Stimulated activated CD4-positive, alpha-beta T cell treated with anti-CD3 and anti-CD28 coated beads, Interleukin-15, amount 100 ng/mL, for 24 hours (primary cell): Measurements from ENCODE around the gene PPIP5K2.
"Not testable (repeated sequence)": the region's sequence is repeated elsewhere in the genome, so short reads cannot be mapped to it uniquely, and the experiment has no call there.

ENCODE experiments used
- DNase-seq: peaks from one replicate; pipeline ENCODE4 v3.0.0-alpha.2; 2020

Gene PPIP5K2

DNA sequence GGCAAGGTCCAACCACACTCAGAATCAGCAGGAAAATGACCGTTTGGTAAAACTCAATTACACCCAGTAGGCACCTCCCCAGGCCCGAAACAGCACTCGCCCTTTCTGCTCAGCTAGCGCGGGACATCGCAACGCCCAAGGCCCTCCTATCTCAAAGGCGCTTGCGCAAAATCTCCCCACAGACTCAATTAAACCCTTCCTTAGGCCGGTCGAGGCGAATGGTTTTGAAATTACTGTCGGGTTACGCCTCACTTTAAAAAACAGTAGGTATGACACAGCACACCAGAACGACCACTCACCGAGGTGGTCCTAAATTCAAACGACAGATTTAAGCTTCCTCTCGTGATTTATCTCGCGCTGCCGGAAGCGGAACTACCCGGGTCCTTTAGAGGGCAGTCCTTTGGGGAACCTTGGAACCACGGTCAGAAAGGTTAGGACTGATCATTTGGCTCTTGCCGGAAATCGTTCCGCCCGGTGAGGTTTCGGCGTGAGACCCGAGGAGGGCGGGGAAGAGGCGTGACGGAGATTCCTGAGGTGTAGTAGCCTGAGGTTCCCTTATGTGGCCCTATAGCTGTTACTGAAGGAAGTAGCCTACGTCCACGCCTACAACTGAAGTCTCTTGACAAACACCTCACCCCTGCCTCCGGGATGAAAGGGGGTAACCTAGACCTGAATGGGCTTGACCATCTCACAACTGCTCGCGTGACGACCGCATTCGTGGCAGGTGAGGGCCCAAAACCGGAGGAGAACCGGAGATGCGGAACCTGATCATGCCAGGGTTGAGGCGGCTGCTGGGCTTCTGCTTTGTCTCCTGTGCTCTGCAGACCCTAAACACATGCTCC lies at the start of gene PPIP5K2, which contains the start of gene GIN1:
Gene PPIP5K2 (plus strand): TSS at position 537 of the 842 bp plus-strand sequence. CDS start 9,289 bp downstream, outside the sequence.
Gene GIN1 (minus strand): TSS at position 374 of the 842 bp plus-strand sequence. CDS start 11,431 bp downstream, outside the sequence.
- DNase-seq = peak; percentile 96

DNA sequence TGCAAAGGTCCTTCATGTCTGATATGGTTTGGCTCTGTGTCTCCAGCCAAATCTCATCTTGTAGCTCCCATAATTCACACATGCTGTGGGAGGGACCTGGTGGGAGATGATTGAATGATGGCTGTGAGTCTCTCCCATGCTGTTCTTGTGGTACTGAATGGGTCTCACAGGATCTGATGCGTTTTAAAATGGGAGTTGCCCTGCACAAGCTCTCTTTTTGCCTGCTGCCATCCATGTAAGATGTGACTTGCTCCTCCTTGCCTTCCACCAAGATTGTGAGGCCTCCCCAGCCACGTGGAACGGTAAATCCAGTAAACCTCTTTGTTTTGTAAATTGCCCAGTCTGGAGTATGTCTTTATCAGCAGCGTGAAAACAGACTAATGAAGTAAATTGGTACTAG lies 46.6 kb upstream of the PPIP5K2 start:
- DNase-seq = not testable (repeated sequence)

DNA sequence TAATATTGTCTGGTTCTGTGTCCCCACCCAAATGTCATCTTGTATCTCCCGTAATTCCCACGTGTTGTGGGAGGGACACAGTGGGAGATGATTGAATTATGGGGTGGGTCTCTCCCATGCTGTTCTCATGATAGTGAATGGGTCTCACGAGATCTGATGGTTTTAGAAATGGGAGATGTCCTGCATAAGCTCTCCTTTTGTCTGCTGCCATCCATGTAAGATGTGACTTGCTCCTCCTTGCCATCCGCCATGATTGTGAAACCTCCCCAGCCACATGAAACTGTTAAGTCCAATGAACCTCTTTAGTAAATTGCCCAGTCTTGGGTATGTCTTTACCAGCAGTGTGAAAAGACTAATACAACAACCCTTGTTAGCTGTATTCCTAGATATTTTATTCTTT lies 44.7 kb upstream of the PPIP5K2 start:
- DNase-seq = no peak

DNA sequence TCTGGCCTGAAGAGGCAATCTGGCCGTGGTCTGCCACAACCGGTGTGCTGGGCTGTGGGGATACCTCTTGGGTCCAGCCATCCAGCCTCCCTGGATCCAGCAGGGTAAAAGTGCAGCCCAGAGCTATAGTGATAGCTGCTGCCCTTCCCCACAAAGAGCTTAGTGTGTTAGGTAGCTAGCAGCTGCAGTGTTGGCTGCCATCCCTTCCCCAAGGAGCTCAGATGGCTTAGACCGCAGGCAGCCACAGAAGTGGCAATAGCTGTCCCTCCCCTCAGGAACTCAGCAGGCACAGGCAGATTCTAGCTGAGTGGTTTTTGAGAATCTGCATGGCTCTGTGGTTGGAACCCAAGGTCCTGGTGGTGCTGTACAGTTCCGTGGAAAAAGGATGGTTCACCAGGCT lies 40.3 kb upstream of the PPIP5K2 start:
- DNase-seq = no peak

DNA sequence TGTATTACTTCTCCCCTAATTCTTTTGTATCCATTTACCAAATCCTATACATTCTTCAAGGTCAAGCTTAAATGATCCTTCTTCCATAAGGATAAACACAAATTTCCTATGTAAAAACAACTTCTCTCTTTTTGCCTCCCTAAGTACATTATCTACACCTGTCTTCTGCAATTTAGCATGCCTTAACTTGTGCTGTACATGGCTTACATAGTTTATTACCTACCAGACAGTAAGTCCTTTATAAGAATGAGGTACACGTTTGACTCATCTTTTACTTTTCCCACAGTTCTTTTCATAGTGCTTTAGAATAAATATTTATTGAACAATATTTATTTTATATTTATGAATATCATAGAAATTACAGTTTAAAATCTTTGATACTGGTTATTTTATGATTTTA lies 33.6 kb upstream of the PPIP5K2 start:
- no peak for DNase-seq

DNA sequence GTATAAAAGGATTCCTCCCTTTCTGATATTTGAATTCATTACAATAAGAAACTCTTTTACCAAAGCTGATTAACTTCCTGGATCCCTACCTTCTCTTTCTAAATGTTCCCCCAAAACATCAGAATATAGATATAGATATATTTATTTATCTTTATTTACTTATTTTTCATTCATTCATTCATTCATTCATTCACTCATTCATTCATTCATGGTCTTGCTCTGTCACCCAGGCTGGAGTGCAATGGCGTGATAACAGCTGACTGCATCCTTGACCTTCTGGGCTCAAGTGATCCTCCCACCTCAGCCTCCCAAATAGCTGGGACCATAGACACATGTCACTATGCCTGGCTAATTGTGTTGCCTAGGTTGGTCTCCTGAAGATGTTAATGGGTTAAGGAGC lies 30.8 kb upstream of the PPIP5K2 start:
- DNase-seq = no peak

DNA sequence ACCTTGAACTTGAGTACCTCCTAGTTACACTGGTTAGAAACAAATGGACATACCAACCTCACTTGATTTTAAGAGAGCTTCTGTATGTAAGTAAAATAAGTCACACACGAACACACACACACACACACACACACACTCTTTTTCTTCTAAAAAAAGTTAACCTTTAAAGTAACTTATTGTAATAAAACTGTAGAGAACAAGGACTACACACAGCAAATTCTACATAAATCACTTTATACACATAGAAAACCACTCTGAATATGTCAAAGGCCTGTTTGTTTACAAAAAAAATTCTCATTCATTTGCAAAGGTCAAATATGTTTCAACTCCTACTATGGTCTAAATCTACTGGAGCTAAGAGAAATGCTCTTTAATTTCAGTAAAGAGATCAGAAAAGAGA lies 29.3 kb upstream of the PPIP5K2 start:
- DNase-seq = no peak

DNA sequence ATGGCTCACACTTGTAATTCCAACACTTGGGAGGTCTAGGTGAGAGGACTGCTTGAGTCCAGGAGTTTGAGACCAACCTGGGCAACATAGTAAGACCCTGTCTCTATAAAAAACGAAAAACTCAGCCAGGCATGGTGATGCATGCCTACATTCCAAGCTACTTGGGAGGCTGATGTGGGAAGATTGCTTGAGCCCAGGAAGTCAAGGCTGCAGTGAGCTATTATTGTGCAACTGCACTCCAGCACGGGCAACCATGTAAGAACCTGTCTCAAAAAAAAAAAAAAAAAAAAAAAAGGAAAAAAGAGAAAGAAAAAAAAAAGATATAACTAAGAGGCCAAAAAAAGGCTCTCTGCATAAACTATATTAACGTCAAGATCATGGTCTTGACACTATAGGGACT lies 27.4 kb upstream of the PPIP5K2 start:
- DNase-seq = no peak

DNA sequence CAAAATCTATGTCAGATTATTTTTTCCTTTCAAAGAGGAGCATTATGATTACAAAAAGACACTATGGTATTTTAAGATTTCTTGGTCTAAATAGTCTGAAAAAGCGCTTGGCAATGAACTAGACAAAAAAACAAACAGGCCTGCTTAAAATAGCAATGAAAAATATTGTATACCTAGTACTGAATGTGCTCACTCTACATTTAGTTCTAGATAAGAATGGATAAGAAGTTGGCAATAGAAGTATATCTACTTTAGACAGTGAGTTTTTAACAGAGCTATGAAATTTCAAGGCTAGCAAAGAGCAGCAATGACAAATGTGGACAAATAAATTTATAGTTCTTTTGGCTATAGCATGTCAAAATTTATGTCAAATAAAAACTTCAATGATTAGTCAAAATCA lies 26.4 kb upstream of the PPIP5K2 start:
- no peak for DNase-seq

DNA sequence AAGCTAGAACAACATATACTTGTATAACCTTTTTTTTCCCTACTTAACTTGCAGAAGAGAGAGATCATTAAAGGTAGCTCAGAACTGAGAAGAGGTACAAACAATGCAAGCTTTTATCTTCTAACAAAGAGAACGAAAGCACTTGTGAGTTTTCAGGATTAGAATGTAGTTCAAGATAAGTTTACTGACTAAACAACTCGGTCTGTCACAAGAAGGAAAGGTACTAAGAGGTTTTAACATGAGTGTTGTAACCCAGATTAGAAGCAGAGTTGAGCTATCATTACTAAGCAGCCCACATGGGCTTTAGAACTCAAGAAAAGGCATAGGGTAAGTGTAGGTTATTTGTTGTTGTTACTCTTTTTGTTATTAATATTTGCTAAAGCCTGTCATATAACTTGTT lies 25.4 kb upstream of the PPIP5K2 start:
- no peak for DNase-seq

DNA sequence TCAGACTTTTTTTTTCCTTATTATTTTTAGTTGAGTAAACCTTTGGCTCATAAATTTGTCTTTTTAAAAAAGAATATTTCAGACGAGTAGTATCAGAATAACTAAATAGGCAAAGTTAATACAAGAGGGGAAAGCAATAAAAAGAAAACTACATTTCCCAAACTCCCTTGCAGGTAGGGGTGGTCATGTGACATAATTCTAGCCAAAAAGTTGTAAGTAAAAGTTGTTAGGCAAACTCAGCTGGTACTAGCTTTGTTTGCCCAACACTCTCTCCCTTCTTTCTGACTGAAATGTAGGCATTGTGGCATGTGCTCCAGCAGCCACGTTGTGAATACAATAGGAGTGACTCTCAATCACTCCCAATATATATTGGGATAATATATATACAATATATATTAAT lies 21.1 kb upstream of the PPIP5K2 start:
- DNase-seq = no peak

DNA sequence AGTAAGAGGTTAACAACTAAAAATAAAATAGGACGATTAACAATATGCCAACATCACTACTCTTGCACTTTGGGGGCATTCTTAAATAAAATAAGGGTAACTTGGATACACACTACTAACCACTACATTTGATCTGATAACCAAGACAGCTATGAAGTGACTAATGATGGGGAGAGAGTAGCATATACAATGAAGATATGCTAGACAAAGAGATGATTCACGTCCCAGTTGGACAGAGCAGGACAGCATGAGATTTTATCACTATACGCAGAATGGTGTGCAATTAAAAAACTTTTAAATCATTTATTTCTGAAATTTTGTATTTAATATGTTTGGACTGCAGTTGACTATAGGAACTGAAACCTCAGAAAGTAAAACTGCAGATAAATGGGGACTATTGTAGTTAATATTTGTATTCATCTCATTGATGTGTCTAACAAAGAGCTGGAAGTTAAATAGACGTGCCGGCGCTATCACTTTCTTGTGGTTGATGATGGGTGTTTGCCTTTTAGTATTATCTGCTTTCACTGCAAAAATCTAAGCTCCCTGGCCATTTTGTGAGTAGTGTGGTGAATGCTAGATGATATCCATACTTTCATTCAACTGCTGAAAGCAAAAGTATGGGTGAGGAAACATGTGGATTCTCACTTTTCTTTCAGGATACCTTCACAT lies 18.9 kb upstream of the PPIP5K2 start:
- no peak for DNase-seq

DNA sequence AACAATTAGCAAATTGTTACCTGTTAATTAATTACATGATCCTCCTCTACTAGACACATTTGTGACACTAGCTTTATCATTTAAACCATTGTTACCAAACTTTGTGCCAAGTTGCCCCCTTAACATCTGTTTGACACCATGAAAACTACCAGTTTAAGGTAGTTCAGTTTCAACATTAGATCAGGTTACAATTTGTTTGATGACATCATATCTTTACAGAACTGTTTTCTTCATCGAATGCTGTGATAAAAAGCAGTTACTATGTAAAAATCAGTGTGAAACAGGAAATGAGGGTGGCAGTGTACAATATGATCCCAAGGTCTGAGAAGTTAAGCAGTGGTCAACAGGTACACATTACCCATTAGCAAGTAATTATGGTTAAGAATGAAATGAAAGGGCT lies 17.9 kb upstream of the PPIP5K2 start:
- no peak for DNase-seq

DNA sequence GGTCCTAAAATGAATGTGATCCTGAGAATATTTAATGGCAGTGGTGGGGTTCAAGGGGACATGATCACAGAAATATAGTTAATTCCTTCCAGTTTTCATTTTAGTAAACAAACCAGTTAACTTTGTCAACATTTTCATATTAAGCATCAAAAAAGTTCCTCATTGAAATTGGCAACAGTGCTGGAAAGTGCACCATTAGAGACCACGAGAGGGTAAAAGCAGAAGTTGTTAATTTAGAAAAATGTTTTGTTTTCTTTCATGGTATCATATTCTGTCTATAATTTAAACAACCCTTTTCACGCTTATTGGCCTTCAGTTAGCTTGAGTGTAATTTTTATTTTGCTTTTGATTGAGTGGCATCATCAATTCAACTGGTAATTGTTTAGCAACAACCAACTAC lies 12.0 kb upstream of the PPIP5K2 start:
- DNase-seq = no peak

DNA sequence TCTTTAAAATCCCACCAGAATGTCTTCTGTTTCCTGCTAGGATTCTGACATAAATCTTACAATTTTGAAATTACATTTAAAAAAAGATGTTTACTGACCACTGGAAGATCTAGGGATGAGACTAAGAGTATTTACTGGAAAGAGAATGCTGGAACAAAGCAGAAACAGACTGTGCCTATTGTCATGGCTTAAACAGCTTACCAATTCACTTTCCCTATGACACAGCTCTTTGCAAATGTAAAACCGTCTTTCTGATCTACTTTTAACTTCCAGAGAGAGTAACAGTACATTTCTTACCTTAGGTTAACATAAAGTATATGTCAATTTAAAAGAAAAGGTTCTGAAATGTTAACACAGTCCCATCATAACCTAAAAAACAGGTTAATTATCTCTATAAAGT lies 10.8 kb upstream of the PPIP5K2 start:
- no peak for DNase-seq

DNA sequence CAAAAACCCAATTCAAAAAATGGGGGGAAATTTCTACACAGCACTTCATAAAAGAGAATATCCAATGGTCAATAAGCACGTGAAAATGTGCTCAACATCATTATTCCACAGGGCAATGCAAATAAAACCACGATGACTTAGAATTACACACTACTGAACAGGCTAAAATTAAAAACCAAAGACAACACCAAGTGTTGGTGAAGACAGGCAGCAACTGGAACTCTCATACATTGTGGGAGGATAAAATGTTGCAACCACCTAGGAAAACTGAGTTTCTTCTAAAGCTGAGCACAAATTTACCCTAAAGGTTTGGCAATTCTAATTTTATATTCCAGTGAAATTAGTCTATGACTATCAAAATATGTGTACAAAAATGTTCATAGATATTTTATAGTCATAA lies 9.7 kb upstream of the PPIP5K2 start:
- no peak for DNase-seq

DNA sequence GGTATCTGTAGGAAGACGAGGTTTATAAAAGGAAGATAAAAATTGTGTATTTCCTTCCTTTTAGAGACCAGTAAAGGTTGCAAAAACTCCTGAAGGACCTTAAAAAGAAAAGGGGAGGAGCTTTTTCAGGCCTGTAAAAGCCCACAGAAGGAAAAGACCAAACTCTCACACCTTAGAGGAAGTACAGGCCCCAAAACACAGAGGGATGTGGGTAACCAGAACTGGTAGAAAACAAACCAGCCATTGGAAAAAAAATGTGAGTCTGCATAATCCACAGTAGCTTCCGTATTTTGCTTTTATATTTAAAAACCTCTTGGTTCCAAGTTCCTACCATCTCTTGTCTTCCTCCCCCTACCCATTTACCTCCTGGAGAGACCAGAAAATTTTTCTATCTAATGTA lies 8.6 kb upstream of the PPIP5K2 start:
- DNase-seq = no peak

DNA sequence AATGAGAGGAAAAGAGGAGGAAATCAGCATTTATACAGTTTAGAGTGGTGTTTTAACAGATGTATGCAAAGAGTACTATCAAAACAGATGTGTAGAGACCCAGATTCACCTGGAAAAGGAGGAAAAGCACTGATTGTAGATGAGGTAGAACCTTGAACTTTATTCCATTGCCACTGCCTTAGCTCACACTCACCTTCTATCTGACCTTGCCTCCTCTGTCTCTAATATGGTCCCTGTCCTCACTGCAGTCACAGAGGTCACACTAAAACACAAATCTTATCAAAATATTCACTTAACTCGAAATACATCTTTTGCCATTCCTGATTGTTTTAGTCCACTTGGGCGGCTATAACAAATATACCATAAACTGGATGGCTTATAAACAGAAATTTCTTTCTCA lies 7.2 kb upstream of the PPIP5K2 start:
- no peak for DNase-seq

DNA sequence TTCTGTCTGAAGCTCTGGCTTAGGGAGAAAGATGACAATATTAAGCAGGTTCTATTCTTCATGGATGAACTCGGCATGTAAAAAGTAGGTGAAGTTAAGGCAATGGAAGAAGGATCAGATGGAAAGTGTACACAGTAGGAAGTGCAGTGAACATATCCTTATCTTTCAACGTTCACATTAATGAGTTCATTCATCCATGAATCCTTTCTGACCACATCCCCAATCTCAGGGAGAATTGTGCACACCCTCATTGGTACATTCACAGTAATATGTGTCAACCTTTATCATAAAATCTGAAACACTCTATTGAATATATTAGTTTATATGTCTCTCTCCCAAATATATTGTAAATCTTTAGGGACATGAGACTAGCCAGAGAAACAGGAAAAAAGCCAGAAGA lies 5.7 kb upstream of the PPIP5K2 start:
- DNase-seq = no peak

DNA sequence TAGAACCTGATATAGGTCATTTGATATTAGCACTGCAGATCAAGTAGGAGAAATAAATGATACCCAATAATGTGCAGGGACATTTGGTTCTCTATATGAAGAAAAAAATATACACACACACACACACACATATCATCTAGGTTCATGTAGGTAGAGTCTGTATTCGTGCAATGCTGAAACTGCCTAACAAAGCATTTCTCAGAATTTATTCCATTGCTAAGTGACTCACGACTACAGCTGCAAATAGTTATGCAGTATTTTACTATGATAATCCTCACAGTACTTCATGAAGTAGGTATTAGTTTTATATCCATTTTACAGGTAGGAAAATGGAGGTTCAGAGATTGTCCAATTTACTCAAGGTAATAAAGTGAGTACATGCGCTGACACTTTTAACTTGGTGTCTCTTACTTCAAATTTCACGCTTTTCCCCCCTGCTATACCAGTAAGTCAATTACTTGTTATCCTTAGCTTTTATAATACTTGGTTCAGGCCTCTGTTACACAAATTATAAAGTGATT lies 2.6 kb upstream of the PPIP5K2 start:
- DNase-seq = no peak

DNA sequence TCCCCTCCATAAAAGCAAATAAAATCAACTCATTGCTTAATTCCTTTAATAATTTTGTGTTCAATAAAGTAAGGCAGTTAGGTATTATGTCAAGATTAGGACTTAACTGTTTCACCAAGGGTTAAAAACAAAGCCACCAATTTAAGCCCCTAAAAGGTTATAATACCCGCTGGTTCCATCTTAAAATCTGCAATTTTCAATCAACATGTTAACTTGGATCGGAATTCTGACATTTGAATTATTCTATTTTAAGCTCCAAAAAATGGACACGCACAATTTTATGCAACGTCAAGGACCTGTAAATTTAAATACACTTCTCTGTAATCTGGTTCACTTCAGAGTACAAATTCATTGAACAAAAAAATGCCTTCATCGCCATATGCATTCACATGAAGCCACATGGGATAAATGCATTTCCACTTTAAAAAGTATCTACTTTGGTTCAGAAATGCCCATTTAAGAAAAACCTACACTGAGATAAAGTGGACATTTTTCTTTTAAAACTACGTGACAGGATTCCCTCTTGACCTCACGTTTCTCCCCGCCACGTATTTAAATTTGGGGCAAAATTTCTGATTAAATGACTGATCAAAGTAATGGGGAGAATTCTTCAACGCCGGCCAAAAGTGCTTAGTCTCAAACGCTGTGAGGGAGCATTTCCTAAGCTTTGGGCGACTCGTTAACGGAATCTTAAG lies 884 bp upstream of the PPIP5K2 start:
- no peak for DNase-seq

DNA sequence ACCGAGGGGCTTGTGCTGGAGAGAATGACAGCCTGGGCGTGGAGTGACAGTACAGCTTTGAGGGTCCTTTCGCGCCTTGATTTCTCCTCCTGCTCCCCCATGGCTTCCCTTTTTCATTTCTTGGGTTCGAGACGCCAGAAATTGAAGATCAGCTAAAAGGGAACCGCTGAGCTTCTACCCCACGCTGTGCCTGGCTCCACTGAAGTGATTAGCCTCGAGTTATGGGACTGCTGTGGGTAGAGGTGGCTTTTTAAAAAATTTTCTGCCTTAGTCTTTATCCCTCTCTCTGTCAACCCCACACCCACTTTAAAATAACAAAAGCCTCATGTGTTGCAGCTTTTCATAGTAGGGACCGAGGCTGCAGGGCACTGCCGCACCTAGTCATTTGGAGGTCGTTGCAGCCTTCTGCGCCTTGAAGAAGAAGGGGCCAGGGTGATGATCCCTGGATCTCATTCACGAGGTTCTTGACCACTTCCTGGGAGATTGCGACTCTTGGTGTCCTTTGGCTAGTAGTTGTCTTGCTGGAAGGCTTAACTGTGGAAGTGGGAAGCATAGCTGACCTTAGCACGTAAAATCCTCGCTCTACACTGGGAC lies 603 bp downstream of the PPIP5K2 start:
- DNase-seq = peak; percentile 7

DNA sequence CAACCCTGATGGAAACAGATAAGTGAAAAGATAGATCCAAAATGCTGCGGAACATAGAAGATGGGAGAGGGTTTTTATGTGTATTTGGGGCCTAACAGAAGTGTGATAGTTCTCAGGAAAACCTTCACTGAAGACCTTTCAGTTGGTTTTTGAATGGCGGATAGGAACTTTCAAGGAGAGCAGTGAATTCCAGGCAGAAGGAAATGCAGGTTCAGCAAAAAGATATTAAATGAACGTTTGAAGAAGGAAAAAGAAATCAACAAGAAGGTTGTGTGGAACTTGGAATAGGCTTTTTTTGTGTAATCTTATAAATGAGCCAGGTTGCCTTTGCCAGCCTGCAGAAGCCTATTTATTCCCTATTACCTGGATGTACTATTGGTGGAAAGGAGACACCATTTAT lies 2.1 kb downstream of the PPIP5K2 start:
- no peak for DNase-seq
